Measurements from ENCODE around the gene EPAS1.

DNA sequence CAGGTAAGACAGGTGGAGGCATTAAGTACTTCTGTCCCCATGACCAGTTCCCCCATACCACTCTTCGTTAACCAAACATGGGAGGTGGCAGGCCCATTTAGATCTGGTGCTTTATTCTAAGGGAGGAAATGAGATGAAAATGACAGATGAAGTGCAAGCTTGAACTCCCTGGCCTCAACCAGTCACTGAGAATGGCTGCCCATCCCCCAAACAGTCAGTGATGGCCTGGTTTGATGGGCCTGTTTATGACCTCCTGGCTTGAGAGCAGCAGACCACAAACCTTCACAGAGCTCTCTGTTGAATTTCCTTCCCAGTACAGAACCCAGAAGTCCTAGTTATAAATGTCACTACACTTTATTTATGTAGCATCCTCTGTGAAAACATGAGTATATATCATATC, 31.1 kb downstream of the EPAS1 start:
- TF ChIP-seq, protein P1, sequence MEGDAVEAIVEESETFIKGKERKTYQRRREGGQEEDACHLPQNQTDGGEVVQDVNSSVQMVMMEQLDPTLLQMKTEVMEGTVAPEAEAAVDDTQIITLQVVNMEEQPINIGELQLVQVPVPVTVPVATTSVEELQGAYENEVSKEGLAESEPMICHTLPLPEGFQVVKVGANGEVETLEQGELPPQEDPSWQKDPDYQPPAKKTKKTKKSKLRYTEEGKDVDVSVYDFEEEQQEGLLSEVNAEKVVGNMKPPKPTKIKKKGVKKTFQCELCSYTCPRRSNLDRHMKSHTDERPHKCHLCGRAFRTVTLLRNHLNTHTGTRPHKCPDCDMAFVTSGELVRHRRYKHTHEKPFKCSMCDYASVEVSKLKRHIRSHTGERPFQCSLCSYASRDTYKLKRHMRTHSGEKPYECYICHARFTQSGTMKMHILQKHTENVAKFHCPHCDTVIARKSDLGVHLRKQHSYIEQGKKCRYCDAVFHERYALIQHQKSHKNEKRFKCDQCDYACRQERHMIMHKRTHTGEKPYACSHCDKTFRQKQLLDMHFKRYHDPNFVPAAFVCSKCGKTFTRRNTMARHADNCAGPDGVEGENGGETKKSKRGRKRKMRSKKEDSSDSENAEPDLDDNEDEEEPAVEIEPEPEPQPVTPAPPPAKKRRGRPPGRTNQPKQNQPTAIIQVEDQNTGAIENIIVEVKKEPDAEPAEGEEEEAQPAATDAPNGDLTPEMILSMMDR (conservative IDR thresholded peaks at IDR 0.05), result no peak
- TF ChIP-seq EZH2 (IDR thresholded peaks at IDR 0.05; ENCODE audit: low read depth), result no peak

Measured in PC-9 (cell line).